ENCODE results near the gene ATP6V1G3.
"Not testable (repeated sequence)": the region's sequence is repeated elsewhere in the genome, so short reads cannot be mapped to it uniquely, and the experiment has no call there.

ATP6V1G3 gene

DNA sequence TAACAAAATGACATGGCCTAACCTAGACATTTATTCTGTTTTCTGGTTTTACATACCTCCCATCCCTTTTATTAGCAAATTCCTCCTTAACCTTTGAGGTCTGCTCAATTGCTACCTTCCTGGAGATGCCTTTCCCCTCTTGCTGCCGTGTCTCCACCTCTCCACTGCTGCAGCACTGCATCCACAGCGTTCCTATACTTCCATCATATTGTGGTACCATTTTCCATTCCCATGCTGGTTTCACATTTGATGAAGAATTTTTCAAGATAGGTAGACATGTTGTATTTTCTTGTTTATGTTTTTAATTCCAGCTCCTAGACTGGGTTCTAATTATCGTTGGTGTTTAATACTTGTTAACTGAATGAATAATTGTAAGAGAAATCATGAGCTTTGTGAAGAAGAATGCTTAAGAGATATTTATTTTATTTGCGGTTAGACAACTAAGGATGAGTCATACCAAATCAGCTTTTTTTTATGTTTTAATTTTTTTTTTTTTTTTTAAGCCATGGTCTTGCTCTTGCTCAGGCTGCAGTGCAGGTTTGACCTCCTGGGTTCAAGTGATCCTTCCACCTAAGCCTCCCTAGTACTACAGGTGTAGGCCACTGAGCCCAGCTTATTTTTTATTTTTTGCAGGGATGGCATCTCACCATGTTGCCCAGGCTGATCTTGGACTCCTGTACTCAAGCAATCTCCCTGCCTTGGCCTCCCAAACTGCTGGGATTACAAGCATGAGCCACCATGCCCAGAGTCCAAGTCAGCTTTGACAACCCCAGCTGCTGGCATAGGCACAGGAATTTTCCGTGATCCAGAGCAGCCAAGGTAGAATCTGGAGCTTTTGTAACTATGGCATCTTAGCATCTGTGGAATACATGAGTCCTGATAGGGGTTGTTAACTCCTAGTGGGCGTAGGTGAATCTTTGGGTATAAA is 44.0 kb downstream of the ATP6V1G3 start:
- no peak for DNase-seq

GRCh38 chr1:198495631-198496030 is 44.8 kb downstream of the ATP6V1G3 start:
- no peak for DNase-seq

DNA sequence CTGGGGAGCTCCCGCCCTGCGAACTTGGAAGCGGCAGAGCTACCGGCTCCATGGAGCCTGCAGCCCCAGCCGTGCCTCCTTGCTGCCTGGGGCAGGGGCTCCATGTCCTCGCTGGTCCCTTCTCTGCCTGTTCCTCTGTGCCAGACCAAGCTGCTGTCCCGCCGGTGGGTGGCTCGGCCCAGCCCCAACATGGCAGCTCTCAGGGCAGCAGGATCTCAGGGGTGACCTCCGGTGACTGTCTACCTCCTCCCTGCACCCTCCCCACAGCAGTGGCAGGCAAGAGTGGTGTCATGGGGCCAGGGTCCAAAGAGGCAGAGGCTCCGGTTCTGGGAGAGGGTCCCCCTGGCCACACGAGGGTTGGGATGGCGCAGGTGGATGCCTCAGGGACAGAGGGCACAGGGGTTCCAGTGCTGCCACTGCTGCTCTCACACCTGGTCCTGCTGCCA is 45.8 kb downstream of the ATP6V1G3 start:
- DNase-seq = no peak

DNA sequence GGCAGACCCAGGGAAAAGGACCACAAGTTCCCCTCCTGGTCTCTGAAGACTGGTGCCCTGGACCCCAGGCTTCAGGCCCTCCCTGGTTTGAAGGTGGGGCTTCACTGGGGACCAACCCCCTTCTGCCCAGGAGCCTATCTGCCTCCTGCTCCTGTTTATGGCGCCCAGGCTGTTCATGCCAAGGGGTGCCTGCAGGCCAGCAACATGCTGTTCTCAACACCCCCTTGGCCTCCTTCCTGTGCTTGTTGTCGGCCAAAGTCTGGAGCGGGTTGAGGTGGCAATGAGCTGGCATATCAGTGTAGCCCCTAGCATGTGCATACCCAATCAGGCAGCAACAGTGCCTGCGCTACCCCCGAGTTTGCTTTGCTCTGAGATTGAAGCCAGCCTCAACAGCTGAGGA is 46.3 kb downstream of the ATP6V1G3 start:
- no peak for DNase-seq

- no peak for DNase-seq
Observed at GRCh38 chr1:198493329-198493728, 47.2 kb downstream of the ATP6V1G3 start.

DNA sequence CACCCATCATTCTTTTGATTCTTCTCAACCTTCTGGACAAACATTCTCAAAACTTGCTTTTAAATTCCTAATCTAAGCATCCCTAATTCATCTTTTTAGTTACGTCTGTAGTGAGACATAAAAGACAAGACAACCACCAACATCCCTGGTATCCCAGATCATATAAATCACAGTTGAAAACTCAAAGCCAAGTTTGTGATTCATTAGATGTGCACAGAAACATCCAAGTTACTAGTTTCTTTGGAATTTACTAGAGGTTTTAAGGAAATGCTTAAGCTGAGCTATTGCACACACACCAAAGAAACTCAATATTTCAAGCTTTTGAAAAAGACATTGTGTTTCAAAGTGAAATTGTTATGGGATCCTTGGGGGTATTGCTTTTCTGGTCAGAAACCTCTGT is 47.6 kb downstream of the ATP6V1G3 start:
- no peak for DNase-seq

DNA sequence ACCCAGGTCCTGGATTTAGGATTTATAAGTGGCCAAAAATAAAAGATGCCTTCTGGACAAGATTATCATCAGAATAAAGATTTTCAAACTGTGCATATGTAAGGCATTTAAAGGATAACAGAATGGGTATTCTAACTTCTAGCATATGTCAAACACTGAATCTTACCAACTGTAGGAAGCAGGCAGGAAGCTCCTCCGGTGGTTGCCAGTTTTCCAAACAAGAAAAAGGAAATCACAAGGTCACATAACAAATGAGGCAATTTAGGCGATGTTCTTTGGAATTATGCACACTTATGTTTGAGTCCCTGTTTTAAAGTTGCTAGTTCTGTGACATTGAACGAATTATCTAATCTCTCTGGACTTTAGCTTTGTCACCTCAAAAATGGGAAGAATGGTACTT is 48.9 kb downstream of the ATP6V1G3 start:
- no peak for DNase-seq

DNA sequence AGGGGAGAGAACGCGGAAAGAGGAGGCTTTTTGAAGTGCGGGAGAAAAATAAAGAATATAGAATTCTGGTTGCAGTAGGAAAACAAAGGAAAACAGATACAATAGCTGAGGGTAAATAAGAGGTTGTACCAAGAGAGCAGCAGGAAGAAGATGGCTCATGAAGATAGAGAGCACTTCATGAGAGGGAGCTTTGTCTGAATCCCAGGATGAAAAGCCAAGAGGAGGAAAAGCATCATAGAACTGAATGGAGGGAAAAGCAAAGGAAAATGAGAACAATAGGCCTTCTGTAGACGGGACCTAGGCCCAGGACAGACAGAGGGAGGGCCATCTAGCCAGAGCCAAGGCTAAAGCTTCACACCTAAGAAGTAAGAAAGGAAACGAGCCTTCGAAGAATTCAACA is 49.5 kb downstream of the ATP6V1G3 start:
- no peak for DNase-seq

DNA sequence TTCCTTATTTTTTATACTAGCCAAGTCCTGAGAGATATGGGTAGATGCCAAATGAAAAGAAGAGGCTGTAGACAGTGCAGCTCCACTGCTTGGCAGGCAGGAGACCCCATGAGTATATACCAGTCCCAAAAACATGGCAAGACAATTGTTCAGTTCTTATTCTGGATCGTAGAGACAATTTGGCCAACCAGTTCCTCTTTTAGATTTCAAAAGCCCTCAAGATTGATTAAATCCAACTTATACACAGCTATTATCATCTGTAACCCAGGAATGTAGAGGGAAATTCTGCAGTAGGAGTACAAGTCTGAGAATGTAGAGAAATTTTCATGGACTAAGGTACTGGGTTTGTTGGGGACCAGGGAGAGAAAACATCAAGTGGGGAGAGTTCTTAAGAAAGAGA is 50.3 kb downstream of the ATP6V1G3 start:
- no peak for DNase-seq

DNA sequence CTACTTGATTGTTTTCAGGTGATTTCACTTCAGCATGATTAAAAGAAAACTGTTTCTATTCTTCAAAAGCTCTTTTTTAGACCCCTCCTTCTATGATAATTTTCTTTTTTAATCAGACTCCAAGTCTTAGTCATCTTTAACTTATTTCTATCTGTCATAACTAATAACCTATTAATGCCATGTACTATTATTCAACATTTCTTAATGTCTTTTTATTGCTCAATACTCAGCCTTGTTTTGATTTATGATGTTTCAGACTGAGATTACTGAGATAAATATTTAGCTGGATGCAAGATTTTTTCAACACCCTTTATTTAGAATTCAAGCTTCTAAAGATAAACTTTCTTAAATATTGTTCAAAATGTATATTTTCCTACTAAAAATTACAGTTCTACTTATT is 53.6 kb downstream of the ATP6V1G3 start:
- DNase-seq = no peak

DNA sequence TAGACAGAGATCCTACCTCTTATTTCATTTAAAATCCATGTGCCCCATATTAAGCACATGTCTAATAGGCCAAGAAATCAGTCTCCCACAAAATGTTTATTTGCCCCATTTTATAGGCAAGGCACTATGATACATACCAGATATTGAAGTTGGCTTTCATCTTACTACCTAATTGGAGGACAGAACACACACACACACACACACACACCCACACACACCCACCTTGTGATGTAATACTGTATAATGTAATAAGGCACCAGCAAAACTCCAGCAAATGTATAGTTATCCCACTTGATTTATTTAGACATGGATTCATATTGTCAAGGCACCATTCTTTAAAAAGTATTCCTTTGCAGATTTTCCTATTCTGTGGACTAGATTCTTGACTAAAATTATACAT is 56.8 kb downstream of the ATP6V1G3 start:
- DNase-seq = no peak

GRCh38 chr1:198483006-198483405 is 57.5 kb downstream of the ATP6V1G3 start:
- DNase-seq = no peak

- no peak for DNase-seq
Observed at GRCh38 chr1:198481661-198482060, 58.8 kb downstream of the ATP6V1G3 start.

- no peak for DNase-seq
Observed at GRCh38 chr1:198480876-198481275, 59.6 kb downstream of the ATP6V1G3 start.

DNA sequence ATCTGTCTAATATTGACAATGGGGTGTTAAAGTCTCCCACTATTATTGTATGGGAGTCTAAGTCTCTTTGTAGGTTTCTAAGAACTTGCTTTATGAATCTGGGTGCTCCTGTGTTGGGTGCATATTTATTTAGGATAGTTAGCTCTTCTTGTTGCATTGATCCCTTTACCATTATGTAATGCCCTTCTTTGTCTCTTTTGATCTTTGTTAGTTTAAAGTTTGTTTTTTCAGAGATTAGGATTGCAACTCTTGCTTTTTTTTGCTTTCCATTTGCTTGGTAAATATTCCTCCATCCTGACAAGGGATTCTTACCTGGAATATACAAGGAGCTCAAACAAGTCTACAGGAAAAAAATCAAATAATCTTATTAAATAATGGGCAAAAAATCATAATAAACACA is 63.1 kb downstream of the ATP6V1G3 start:
- not testable (repeated sequence) for DNase-seq

All from cerebellar nuclear complex (tissue), 1 donor.